ENCODE results near the gene TRAPPC12. TPM values are rescaled to one million over a fixed set of nuclear protein-coding genes. Genes with fewer than 3 reads are reported as not detected.

Gene TRAPPC12
- total RNA-seq, 4 donors from 2014 or later, result 41.3 to 83.6 (median 52.0) TPM

- no peak for TF ChIP-seq CTCF (IDR thresholded peaks at IDR 0.05; ENCODE audit: low read depth)
Measured at GRCh38 chr2:3377279-3377611, 2.2 kb upstream of the TRAPPC12 start.

GRCh38 chr2:3377612-3378432, 1.7 kb upstream of the TRAPPC12 start, which contains the start of gene EIPR1:
TSS of gene EIPR1 (minus strand) at chr2:3377818. CDS start at chr2:3377689, 129 bp downstream.
- TF ChIP-seq CTCF (IDR thresholded peaks at IDR 0.05; ENCODE audit: low read depth), result no peak

GRCh38 chr2:3379339-3379646, 201 bp upstream of the TRAPPC12 start:
- TF ChIP-seq CTCF (IDR thresholded peaks at IDR 0.05; ENCODE audit: low read depth), result no peak

GRCh38 chr2:3386448-3386958, 7.0 kb downstream of the TRAPPC12 start:
- no peak for TF ChIP-seq CTCF (IDR thresholded peaks at IDR 0.05; ENCODE audit: low read depth)

- TF ChIP-seq CTCF (IDR thresholded peaks at IDR 0.05; ENCODE audit: low read depth), result no peak
Measured at GRCh38 chr2:3387011-3387410, 7.5 kb downstream of the TRAPPC12 start.

- TF ChIP-seq CTCF (IDR thresholded peaks at IDR 0.05; ENCODE audit: low read depth), result no peak
Measured at GRCh38 chr2:3387644-3388411, 8.3 kb downstream of the TRAPPC12 start.

GRCh38 chr2:3388412-3388738, 8.9 kb downstream of the TRAPPC12 start:
- TF ChIP-seq CTCF (IDR thresholded peaks at IDR 0.05; ENCODE audit: low read depth), result no peak

Measured in subcutaneous adipose tissue (tissue), 4 donors.